Measurements from ENCODE around the gene MALRD1.

The MALRD1 gene

DNA sequence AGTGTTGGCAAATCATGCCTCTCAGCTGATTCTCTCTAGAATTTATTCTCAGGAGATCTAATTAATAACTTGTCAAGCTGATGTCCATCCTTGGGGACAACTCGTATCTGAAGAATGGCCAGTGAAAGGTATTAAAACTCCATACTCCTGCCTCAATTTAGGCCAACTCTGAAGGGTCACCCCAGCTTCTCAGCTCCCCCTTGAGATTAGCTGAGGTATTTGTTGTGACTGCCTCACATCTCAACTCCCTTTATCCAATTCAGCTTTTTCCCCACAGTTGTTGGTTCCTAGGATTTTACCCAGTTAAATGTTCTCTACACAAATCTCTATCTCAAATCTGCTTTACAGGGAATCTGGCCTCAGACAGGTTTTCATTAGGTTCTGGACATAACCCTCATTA, 182.4 kb downstream of the MALRD1 start:
- DNase-seq (ENCODE audit: low read depth in 3 of 3): no peak

DNA sequence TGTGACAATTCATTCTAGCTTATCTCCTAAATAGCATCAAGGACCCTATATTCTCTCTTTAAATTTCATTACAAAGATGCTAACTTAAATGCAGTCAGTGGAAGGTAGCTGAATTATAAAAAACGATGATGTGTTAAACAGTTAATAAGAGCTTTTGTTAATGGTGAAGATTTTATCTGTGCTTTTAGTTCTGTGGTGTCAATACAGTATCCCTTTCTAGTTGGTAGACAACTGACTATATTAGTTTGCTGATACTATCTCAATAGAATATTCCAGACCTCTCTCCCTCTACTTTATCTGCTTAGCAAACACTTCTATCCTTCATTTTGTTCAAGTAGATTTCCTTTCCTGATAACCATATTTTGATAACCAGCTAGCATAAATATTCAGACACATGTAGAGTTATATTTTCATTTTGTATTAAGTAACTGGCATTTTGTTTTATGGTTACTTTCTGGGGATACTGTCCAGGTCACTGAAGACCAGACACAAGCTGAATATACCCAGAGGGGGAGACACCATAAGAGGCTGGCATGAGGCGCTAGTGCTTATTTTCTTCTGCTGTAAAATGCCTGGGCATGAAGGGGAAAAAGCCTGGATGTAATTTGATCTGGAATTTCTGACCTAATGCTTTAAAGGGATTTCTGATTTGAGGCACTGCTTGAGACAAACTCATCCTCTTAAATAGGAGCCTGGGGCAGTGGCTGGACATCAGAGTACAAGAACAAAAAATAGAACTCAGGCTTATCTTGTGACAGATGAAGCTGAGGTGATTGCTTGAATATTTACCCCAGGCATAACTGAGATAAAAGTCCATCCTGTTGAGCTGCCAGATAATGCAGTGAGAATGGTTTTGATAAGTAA, 197.5 kb downstream of the MALRD1 start:
- no peak for DNase-seq (ENCODE audit: low read depth in 3 of 3)

DNA sequence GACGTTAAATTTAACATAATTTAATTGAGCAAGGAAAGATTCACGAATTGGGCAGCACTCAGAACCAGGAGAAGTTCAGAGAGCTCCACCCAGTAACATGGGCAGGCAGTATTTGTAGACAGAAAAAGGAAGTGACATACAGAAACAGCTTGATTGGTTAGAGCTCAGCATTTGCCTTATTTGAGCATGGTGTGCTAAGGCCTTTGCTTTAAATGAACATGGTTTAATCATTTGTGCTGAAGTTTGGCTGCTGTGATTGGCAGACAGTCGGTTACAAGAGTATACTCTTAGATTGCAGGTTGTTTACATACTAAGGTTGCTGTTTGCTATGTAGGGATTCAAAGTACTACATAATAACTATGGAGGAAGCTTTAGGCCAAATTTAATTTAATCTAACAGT, 199.2 kb downstream of the MALRD1 start:
- no peak for DNase-seq (ENCODE audit: low read depth in 3 of 3)

DNA sequence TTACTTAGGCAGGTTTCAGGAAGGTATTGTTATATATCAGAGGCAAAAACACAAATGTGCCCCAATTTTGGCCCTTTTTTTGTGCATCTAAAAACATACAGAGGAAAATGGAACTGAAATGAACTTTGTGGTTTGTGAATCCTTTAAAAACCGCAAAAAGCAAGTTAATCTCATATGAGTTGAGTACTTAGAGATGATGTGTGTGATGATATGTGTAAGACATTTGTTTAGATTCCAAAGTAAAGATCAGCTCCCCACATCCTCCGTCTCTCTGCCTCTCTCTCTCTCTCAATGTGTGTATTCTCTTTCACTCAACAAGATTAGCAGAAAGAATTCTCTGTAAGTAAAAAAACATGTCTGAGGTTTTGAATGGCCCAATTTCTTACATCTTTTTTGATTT, 201.9 kb downstream of the MALRD1 start:
- no peak for DNase-seq (ENCODE audit: low read depth in 3 of 3)

DNA sequence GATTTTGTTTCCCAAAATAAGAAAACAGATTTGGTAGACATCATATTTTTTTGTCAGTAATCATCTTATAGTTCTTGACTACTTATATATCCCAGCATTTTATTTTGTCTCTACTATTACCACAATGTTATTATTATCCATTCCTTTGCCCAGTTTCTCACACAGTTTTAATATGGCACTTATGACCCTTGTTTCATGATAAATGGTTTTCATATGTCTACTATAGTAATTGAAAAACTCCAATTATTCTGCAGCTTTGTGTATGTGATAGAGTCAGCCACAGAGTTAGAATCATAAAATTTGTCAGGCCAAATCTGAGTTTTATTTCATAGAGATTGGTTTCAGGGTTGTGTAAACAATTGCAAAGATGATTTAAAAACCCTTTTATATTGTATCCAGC, 203.9 kb downstream of the MALRD1 start:
- no peak for DNase-seq (ENCODE audit: low read depth in 3 of 3)

DNA sequence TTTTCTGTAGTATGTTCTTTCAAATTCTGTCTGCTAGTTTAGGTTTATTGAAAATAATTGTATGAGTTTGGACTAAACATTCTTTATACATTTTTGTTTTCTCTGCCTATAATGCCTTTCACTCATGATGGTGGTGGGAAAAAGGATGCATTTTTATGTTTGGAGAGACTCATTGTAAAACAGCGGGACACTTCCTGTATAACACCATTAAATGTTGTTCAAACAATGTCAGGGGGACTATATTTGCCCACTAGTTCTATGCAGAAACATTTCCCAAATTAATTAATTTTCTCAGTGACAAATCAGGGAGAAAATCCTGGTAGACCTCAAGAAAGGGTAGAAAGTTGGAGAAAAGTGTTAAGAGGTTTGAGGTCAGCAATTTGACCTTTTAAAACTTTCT, 207.7 kb downstream of the MALRD1 start:
- DNase-seq (ENCODE audit: low read depth in 3 of 3): no peak

DNA sequence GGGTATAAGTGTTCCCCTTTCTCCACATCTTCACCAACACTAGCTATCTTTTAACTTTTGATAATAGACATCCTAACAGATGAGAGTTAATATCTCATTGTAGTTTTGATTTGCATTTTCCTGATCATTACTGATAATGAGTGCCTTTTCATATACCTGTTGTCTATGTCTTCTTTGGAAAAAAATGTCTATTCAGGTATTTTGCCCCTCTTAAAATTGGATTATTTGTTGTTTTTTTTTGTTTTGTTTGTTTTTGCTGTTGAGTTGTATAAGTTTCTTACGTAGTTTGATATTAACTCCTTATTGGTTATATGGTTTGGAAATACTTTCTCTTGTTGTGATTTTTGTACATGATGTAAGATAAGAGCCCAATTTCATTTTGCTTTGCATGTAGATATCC, 214.7 kb downstream of the MALRD1 start:
- DNase-seq (ENCODE audit: low read depth in 3 of 3): no peak

DNA sequence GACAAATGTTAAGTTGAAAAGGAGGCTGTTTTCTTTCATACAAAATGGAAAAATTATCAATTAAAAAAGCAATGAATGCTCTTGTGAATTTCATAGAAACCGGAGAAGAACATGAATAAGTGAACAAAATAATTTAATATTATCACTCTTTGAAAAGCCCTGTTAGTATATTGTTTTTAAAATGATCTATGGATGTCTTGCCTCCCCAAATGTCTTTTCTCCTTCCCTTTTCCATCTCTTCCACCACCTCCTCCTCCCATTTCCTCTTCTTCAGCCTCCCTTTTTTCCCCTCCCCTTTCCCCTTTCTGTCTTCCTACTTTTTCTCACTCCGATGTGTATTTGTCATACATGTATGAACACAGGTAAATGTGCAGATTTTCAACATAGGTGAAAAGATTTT, 234.7 kb downstream of the MALRD1 start:
- DNase-seq (ENCODE audit: low read depth in 3 of 3): no peak

DNA sequence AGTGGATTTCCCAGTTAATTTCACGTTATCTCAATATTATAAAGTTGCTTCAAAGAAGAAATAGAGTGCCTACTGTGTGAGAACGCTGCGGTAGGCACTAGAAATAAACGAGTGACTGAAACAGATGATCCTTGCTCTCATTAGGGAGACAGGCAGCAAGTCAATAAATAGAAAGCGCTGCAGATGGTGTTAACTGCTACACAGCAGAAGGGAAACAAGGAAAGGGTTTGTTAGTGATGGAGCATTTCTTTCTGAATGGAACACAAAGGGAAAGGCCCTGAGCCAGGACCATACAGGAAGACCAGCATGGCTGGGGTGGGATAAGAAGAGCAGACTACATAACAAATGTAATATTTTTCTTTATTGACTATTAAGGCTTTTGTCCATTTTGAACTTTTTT, 235.2 kb downstream of the MALRD1 start:
- no peak for DNase-seq (ENCODE audit: low read depth in 3 of 3)

DNA sequence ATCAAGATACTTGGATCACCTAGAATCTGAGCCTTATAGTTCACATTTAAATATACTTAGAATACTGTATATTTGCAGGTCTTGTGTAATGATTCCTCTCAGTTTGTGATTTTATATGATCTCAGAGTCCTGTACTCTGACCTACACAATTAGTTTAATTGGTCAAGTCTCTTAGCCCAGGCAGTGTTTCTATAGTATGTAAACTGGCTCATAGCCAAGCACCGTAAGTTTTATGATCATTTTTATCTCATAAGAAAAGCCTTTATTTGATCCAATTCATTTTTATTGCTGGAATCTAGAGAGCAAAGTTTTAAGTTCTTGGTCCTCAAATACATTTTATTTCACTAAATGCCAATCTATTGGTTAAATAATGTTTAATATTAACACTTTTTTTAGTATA, 242.2 kb downstream of the MALRD1 start:
- DNase-seq (ENCODE audit: low read depth in 3 of 3): no peak

DNA sequence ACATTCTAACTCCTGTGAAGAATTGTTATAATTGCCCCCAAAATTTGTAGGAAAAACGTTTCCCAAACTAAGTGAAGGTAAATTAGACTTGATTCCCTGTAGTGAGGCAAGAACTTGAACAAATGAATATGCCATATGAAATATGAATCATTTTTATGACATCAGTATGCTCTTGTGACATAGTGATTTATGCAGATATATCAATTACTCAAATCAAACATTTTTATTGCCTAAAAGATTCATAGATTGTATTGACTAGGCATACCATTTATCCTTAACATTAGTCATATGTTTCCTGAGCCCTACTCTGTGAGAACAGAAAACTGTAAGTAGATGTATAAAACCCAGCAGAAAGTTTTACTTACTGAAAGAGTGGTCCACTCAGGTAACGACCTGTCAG, 245.6 kb downstream of the MALRD1 start:
- DNase-seq (ENCODE audit: low read depth in 3 of 3): no peak

DNA sequence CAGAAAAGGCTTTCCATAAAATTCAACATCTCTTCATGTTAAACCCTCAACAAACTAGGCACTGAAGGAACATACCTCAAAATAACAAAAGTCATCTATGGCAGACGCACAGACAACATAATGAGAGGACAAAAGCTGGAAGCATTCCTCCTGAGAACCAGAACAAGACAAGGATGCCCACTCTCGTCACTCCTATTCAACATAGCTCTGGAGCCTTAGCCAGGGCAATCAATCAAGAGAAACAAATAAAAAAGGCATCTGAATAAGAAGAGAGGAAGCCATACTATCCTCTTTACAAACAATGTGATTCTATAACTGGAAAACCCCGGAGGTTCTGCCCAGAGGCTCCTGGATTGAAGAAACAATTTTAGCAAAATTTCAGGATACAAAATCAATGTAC, 251.0 kb downstream of the MALRD1 start:
- DNase-seq (ENCODE audit: low read depth in 3 of 3): no peak

DNA sequence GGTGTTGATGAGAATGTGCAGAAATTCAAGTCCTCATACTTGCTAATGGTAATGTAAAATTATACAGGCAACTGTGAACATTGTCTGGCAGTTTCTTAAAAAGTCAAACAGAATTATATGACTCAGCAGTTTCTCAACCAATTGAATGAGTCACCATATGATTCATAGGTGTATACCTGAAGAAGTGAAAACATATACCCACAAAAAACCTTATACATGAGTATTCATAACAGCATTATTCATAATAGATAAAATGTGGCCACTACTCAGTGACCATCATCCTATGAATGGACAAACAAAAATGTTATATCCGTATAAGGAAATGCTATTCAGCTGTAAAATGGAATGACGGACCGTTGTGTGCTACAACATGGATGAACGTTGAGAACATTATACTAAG, 253.5 kb downstream of the MALRD1 start:
- DNase-seq (ENCODE audit: low read depth in 3 of 3): no peak

DNA sequence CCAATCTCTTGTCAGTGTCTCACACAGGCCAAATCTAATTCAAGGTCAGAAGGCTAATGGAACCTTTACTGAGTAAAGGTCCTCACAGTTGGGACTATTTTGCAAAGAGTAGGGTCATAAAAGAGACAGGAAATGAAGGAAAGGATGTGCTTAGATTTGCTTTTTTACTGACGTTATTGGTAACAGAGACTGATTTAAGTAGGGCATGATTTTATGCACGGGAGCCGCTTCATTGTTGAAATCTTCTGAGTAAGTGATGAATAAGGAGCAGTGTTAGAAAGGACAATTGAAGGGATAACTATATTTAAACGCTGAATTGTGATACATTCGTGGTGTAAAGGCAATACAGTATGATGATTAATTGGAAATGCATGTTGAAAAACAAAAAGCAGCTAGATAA, 261.5 kb downstream of the MALRD1 start:
- no peak for DNase-seq (ENCODE audit: low read depth in 3 of 3)

DNA sequence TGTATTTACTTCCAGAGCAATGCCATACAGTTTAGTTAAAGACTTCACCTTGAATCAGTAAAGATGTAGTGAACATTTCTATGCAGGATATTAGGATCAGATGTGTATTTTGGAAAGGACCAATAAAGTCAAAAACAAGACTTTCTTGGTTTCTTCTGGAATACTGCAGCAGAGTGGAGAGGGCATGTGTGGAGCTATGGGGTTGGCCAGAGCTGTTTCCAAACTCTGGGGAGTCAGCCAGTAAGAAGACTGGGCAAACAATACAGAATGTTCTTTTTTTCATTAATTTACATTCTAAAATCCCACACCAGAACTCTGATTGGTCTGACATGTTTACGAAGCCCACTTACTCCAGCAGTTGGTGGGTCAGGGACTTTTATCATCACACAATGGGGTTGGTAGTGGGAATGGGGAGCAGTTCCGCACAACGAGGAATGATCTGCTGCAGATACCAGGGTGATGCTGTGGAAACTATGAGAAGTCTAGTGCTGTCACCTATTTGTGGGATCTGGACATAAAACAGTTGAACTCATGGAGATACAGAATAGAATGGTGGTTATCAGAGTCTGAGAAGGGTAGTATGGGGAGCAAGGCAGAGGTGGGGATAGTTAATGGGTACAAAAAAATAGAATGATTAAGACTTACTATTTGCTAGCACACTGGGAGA, 267.7 kb downstream of the MALRD1 start:
- DNase-seq (ENCODE audit: low read depth in 3 of 3): no peak

DNA sequence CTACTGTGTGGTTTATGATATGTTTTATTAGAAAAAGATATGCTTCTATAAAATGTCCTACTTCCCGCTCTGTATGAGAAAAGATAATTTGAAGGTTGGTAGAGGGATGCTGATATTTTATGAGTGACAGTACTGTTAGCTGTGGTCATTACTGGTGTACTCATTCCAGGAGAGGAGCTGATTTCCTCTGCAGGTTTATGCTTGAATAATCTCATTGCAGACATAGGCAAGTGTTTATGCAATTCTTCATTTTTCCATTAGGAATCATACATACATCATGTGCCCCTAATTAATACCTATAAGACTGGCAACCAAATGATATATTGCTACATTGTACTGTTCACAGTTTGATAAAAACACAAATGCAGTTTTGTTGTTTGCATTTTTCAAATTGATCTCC, 269.4 kb downstream of the MALRD1 start:
- DNase-seq (ENCODE audit: low read depth in 3 of 3): no peak

DNA sequence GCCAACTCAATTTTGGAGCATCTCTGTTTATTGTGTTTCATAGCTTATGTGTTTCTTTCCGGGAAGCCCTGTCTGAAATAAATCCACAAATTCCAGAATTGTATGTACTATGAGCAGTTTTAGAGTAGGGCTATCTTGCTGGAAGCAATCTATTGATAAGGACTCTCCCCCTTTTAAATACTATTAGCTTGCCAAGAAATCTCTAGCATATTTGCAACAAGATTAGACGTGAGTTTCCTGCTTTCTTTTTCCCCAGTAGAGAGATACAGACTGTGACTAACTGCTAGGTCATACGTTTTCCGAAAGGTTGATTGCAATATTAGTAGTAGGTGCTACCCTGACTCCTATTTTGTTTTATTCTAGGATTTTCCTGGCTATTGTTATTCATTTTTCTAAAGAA, 277.0 kb downstream of the MALRD1 start:
- DNase-seq (ENCODE audit: low read depth in 3 of 3): no peak

DNA sequence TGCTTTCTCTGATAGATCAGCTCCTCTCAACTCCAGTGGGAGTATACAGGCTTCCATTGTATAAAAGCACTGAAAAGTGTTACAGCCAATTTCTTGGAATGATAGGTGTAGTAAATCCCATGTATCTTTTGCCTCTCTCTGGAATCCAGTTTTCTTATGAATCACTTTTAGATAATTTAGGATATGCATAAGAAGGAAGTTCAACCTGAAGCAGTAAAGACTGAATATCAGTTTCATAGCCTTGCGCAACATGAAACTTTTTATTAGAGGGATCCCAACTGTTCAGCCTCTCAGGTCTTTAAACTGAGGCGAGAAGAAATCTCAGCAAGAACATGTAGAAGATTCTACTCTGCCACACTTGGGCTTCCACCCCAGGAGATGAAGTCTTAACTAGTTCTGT, 280.0 kb downstream of the MALRD1 start:
- no peak for DNase-seq (ENCODE audit: low read depth in 3 of 3)

DNA sequence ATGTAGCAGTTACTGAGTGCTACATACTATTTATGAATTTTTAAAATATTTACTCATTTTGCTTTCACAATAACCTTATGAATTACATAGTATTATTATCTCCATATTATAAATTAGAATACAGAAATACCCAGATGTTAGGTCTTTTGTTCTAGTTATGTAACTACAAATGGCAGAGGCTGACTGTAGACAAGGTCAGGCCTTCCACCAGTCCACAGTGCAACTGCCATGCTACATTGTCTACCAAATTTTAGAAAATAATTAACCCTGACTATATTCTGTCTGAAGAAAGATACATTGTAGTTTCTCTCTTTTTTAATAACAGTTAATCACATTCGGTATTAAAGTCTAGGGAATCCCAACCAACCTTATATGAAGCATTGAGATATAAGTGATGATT, 280.9 kb downstream of the MALRD1 start:
- no peak for DNase-seq (ENCODE audit: low read depth in 3 of 3)

DNA sequence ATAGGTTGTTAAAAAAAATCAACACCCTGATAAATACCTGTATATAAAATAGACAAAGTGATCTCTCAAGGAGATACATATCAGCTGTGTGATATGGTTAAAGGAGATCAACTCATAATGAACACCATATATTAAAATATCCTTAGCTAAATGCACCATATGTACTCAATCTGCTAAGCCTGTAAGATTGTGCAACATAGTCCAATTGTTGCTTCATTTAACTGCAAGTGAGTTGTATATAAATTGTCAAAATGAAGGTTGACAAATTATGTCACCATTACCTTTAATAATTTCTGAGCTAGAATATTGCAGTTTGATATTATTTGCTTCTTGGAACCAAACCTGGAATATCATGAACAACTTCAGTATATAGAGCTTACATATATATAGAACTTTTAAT, 283.7 kb downstream of the MALRD1 start:
- DNase-seq (ENCODE audit: low read depth in 3 of 3): no peak

DNA sequence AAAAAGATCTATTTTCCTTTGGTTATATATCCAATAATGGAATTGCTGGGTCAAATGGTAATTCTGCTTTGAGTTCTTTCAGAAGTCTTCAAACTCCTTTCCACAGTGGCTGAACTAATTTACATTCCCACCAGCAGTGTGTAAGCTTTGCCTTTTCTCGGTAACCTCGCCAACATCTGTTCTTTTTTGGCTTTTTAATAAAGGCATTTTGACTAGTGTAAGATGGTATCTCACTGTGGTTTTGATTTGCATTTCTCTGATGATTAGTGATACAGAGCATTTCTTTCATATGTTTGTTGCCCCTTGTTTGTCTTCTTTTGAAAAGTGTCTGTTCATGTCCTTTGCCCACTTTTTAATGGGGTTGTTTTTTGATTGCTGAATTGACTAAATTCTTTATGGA, 285.0 kb downstream of the MALRD1 start:
- DNase-seq (ENCODE audit: low read depth in 3 of 3): no peak

DNA sequence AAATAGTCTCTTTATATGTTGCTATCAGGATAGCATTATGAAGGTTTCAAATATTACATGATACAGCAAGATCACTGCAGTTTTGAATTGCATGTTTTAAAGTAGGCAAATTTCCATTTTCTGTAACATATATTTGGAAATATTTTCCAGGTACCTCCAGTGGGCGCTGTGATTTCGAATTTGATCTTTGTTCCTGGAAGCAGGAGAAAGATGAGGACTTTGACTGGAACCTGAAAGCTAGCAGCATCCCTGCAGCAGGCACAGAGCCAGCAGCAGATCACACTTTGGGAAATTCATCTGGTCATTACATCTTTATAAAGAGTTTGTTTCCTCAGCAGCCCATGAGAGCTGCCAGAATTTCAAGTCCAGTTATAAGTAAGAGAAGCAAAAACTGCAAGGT, 299.0 kb downstream of the MALRD1 start:
- no peak for DNase-seq (ENCODE audit: low read depth in 3 of 3)

DNA sequence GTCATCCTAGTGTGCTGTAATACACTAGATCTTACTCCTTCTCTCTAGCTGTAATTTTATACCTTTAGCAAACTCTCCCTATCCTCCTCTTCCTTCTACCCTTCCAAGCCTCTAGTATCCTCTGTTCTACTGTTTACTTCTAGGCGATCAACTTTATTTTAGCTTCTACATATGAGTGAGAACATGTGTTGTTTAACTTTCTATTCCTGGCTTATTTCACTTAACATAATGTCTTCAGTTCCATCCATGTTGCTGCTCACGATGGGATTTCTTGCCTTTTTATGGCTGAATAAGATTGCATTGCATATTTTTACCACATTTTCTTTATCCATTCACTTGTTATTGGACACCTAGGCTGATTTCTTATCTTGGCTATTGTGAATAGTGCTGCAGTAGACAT, 318.6 kb downstream of the MALRD1 start:
- DNase-seq (ENCODE audit: low read depth in 3 of 3): no peak

DNA sequence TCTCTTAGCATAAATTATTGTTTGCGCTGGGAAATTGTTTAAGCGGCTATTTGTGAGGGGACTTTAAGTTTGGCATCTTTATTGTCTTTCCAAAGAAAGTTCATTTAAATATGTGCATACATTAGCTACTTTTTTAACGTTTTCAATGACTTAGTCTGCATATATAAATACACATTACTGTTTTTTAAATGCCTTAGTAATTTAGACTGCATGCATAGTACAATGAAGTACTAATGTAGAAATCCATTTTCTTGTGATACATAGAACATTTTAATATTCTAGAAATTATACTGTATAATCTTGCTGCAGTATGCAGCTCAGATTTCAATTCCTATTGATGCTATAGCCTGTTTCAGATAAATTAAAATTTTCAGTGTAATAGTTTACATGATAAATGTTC, 325.4 kb downstream of the MALRD1 start:
- DNase-seq (ENCODE audit: low read depth in 3 of 3): no peak
